Gastroesophageal sphincter (tissue), 3 donors: ENCODE results near the gene KRT9.

ENCODE experiments used
- POLR2AphosphoS5 ChIP-seq: sonication (generic); formaldehyde crosslinking; IDR thresholded peaks from one replicate; pipeline ENCODE4 v1.6.1; 2017; ENCODE audit warnings: antibody characterized with exemption
- TF ChIP-seq, protein P1 (sequence below), 4 experiments: fragments of 200-600 bp in 2 of 4; fragments of 450-650 bp in 2 of 4; sonication (generic) in 1 of 4; IDR thresholded peaks; one replicate each; pipeline ENCODE4 v1.5.1; 2017 to 2019; ENCODE audit warnings: antibody characterized with exemption in 4 of 4, mild to moderate bottlenecking in 2 of 4, moderate library complexity in 2 of 4

DNA sequence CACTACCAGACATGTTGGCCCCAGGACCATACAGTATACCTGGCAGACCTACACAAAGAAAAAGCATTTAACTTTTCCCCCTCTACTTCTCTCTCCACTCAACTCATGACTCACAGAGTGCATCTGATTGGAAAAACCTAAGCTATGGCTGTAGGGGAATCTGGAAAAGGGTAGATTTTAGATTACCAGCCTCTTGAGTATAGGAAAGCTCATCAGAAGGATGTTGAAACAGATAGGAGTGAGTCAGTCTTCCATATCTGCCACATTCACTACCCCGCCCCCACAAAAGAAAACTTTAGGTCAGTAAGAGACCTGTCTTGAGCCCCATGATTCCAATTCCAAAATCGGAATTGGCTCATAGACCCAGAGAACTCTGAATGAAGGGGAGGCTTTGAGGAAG lies 12.3 kb downstream of the KRT9 start:
- TF ChIP-seq, protein P1, sequence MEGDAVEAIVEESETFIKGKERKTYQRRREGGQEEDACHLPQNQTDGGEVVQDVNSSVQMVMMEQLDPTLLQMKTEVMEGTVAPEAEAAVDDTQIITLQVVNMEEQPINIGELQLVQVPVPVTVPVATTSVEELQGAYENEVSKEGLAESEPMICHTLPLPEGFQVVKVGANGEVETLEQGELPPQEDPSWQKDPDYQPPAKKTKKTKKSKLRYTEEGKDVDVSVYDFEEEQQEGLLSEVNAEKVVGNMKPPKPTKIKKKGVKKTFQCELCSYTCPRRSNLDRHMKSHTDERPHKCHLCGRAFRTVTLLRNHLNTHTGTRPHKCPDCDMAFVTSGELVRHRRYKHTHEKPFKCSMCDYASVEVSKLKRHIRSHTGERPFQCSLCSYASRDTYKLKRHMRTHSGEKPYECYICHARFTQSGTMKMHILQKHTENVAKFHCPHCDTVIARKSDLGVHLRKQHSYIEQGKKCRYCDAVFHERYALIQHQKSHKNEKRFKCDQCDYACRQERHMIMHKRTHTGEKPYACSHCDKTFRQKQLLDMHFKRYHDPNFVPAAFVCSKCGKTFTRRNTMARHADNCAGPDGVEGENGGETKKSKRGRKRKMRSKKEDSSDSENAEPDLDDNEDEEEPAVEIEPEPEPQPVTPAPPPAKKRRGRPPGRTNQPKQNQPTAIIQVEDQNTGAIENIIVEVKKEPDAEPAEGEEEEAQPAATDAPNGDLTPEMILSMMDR (IDR thresholded peaks at IDR 0.05): no peak
- TF ChIP-seq POLR2AphosphoS5: no peak
